NCI-H2107 treated with DMSO at 0.1 percent for 48 hours (cell line): ENCODE data around the gene CCDC88A.

Source experiments
- DNase-seq: peaks from one replicate; lab custom pipeline; 2025; ENCODE audit not compliant: unreplicated experiment; lab: John Stamatoyannopoulos, UW

The CCDC88A gene

GRCh38 chr2:55422876-55423665, 3.4 kb upstream of the CCDC88A start:
- DNase-seq: no peak

GRCh38 chr2:55421326-55421725, 1.7 kb upstream of the CCDC88A start:
- no peak for DNase-seq

- no peak for DNase-seq
Observed at GRCh38 chr2:55420871-55421270, 1.2 kb upstream of the CCDC88A start.

- DNase-seq: no peak
Observed at GRCh38 chr2:55420439-55420725, 726 bp upstream of the CCDC88A start.

GRCh38 chr2:55419233-55419678, 400 bp downstream of the CCDC88A start:
- DNase-seq: peak; percentile 36

- no peak for DNase-seq
Observed at GRCh38 chr2:55418512-55419232, 984 bp downstream of the CCDC88A start.

GRCh38 chr2:55418072-55418471, 1.6 kb downstream of the CCDC88A start:
- no peak for DNase-seq

GRCh38 chr2:55416786-55417568, 2.7 kb downstream of the CCDC88A start:
- no peak for DNase-seq

GRCh38 chr2:55415300-55415699, 4.4 kb downstream of the CCDC88A start:
- no peak for DNase-seq

GRCh38 chr2:55408918-55409868, 10.5 kb downstream of the CCDC88A start:
- DNase-seq: no peak

- DNase-seq: no peak
Observed at GRCh38 chr2:55408098-55408882, 11.4 kb downstream of the CCDC88A start.

GRCh38 chr2:55405116-55405515, 14.5 kb downstream of the CCDC88A start:
- DNase-seq: no peak

- DNase-seq: no peak
Observed at GRCh38 chr2:55403256-55403998, 16.2 kb downstream of the CCDC88A start.

- no peak for DNase-seq
Observed at GRCh38 chr2:55401124-55401523, 18.5 kb downstream of the CCDC88A start.

GRCh38 chr2:55400332-55400731, 19.3 kb downstream of the CCDC88A start:
- DNase-seq: no peak

GRCh38 chr2:55399815-55400214, 19.8 kb downstream of the CCDC88A start:
- no peak for DNase-seq

GRCh38 chr2:55395724-55396605, 23.7 kb downstream of the CCDC88A start:
- DNase-seq: no peak

- DNase-seq: no peak
Observed at GRCh38 chr2:55391615-55392242, 27.9 kb downstream of the CCDC88A start.
